HepG2 (cell line): ENCODE results near the gene SRP14. TPM values are rescaled to one million over a fixed set of nuclear protein-coding genes. Genes with fewer than 3 reads are reported as not detected.

Source experiments
- AHDC1 ChIP-seq: sonication (generic); formaldehyde crosslinking; IDR thresholded peaks from 2 replicates; pipeline ENCODE4 v1.5.1; 2020; ENCODE audit warnings: mild to moderate bottlenecking, missing genetic modification reagents, borderline replicate concordance
- ARID3A ChIP-seq: IDR thresholded peaks from 2 replicates; pipeline ENCODE4 v1.6.1; 2012; ENCODE audit warnings: low read depth, low read length, improper control_type of control experiment
- ARID4A ChIP-seq: sonication (generic); formaldehyde crosslinking; IDR thresholded peaks from 2 replicates; pipeline ENCODE4 v1.5.0; 2020; ENCODE audit warnings: mild to moderate bottlenecking, missing genetic modification reagents, borderline replicate concordance
- GMEB1 ChIP-seq: sonication (generic); formaldehyde crosslinking; IDR thresholded peaks from 2 replicates; pipeline ENCODE4 v1.5.1; 2020; ENCODE audit warnings: missing genetic modification reagents, mild to moderate bottlenecking, borderline replicate concordance
- GTF2F1 ChIP-seq: fragments of 150-350 bp; IDR thresholded peaks from 2 replicates; pipeline ENCODE4 v1.6.1; 2014; ENCODE audit warnings: low read length
- HDAC2 ChIP-seq: sonication (generic); formaldehyde crosslinking; IDR thresholded peaks from 2 replicates; pipeline ENCODE4 v1.4.0; 2020; ENCODE audit warnings: missing genetic modification reagents
- HNF4G ChIP-seq, 2 experiments: sonication (generic) in 1 of 2; formaldehyde crosslinking in 1 of 2; IDR thresholded peaks; 2 replicates each; pipeline versions ENCODE4 v1.4.0 to v1.6.1; 2011 to 2020; ENCODE audit warnings: borderline replicate concordance in 2 of 2, low read depth in 2 of 2, mild to moderate bottlenecking in 2 of 2, low read length in 1 of 2, missing genetic modification reagents in 1 of 2, moderate library complexity in 1 of 2
- MAFF ChIP-seq: IDR thresholded peaks from 2 replicates; pipeline ENCODE4 v1.6.1; 2011; ENCODE audit warnings: low read depth, low read length, improper control_type of control experiment
- SP5 ChIP-seq: IDR thresholded peaks from 2 replicates; pipeline ENCODE4 v1.6.1; 2016; ENCODE audit warnings: low read depth, borderline replicate concordance
- ZBTB34 ChIP-seq: sonication (generic); formaldehyde crosslinking; IDR thresholded peaks from 2 replicates; pipeline ENCODE4 v1.8.0; 2022; ENCODE audit warnings: mild to moderate bottlenecking, missing genetic modification reagents
- ZNF343 ChIP-seq: sonication (generic); formaldehyde crosslinking; IDR thresholded peaks from 2 replicates; pipeline ENCODE4 v1.4.0; 2020; ENCODE audit warnings: mild to moderate bottlenecking, missing genetic modification reagents
- ZNF678 ChIP-seq: sonication (generic); formaldehyde crosslinking; IDR thresholded peaks from 2 replicates; pipeline ENCODE4 v1.4.0; 2020; ENCODE audit warnings: mild to moderate bottlenecking, missing genetic modification reagents
- ZSCAN31 ChIP-seq: sonication (generic); formaldehyde crosslinking; IDR thresholded peaks from 2 replicates; pipeline ENCODE4 v1.5.0; 2020; ENCODE audit warnings: low read depth, mild to moderate bottlenecking, missing genetic modification reagents
- polyA plus RNA-seq, 8 experiments: library from polyadenylated mRNA; depleted of rRNA in 3 of 8; stranded (reverse) in 7 of 8; unstranded in 1 of 8; fragments of >200 nt; fragmentation: Illumina TruSeq in 4 of 8; extraction: Trizol in 4 of 8; gene quantifications; 2 replicates each; pipeline versions ENCODE4 v1.2.1 to v1.2.3, GENCODE V29; 2011 to 2016; ENCODE audit warnings: low read depth in 4 of 8, missing spikeins in 1 of 8, mixed read lengths in 1 of 8; ENCODE audit not compliant: insufficient read depth in 1 of 8
- total RNA-seq, 5 experiments: library from RNA; depleted of rRNA; stranded (reverse); fragments of >200 nt; fragmentation: Illumina TruSeq; extraction: Trizol; gene quantifications; 2 replicates each; pipeline ENCODE4 v1.2.3, GENCODE V29; 2016; ENCODE audit warnings: low read depth in 1 of 5

The SRP14 gene
- total and polyA plus RNA-seq, 2 of the 13 experiments (the other 11 are each of a cell fraction or from before 2014, with no cell fraction given): 208 to 356 TPM

GRCh38 chr15:40081691-40082194 lies 42.8 kb upstream of the SRP14 start (continued):
- TF ChIP-seq AHDC1 (CRISPR knock-in tag) (peak; percentile 63; the same call in 1 of the 2 replicates), HDAC2 (peak; percentile 90), ZSCAN31 (CRISPR knock-in tag) (peak; percentile 30; the same call in 1 of the 2 replicates), ZBTB34 (peak; percentile 38; the same call in 1 of the 2 replicates), ARID3A (0 out of 2 replicates have a peak, but pooled peaks have one; percentile 21), MAFF (peak; percentile 72), ZNF678 (CRISPR knock-in tag) (no peak), HNF4G (IDR thresholded peaks at IDR 0.05; ENCODE audit: borderline replicate concordance, low read depth, low read length) (0 out of 2 replicates have a peak, but pooled peaks have one; percentile 45), HNF4G (CRISPR knock-in tag; IDR thresholded peaks at IDR 0.05; ENCODE audit: borderline replicate concordance, low read depth) (peak; percentile 34; the same call in 1 of the 2 replicates), ZNF343 (CRISPR knock-in tag) (no peak), GMEB1 (peak; percentile 54; the same call in 1 of the 2 replicates), SP5 (CRISPR knock-in tag) (peak; percentile 93), GTF2F1 (no peak), ARID4A (peak; percentile 46; the same call in 1 of the 2 replicates)
